Activated CD4-positive, alpha-beta T cell treated with anti-CD3 and anti-CD28 coated beads for 36 hours (primary cell): ENCODE results near the gene RABGAP1L. TPM values are rescaled to one million over a fixed set of nuclear protein-coding genes. Genes with fewer than 3 reads are reported as not detected.
A peak's percentile ranks its signal among the peaks of the same experiment; 100 is the strongest.

Source experiments
- ATAC-seq: fragments of 200-7000 bp; cut with Tn5 transposase; one replicate; pipeline ENCODE4 v1.10.0; 2021; ENCODE audit warnings: mild to moderate bottlenecking, moderate library complexity
- CTCF ChIA-PET: fragments of 350-600 bp; sonication (Branson Sonifier 250); formaldehyde crosslinking; loops from one replicate; lab custom pipeline; 2021; ENCODE audit warnings: antibody characterized with exemption; lab: Charles Lee
- POLR2A ChIA-PET: fragments of 350-600 bp; sonication (Branson Sonifier 250); formaldehyde crosslinking; loops from one replicate; lab custom pipeline; 2021; ENCODE audit warnings: antibody characterized with exemption, inconsistent platforms; lab: Charles Lee
- DNase-seq: peaks from one replicate; pipeline ENCODE4 v3.0.0-alpha.2; 2020
- H3K27ac Mint-ChIP-seq: one replicate; pipeline ENCODE4 v1.8.0; 2021; ENCODE audit warnings: mixed read lengths
- H3K27me3 Mint-ChIP-seq: one replicate; pipeline ENCODE4 v1.8.0; 2021; ENCODE audit warnings: mixed read lengths
- H3K36me3 Mint-ChIP-seq: one replicate; pipeline ENCODE4 v1.8.0; 2021; ENCODE audit warnings: low read depth, mixed read lengths
- H3K4me1 Mint-ChIP-seq: one replicate; pipeline ENCODE4 v1.8.0; 2021; ENCODE audit warnings: mixed read lengths
- H3K4me3 Mint-ChIP-seq: one replicate; pipeline ENCODE4 v1.8.0; 2021; ENCODE audit warnings: mild to moderate bottlenecking, moderate library complexity, mixed read lengths
- H3K9me3 Mint-ChIP-seq: one replicate; pipeline ENCODE4 v1.8.0; 2021; ENCODE audit warnings: low read depth, mixed read lengths
- intact Hi-C, 2 experiments: fragments of 100-400 bp; cut with DNase I in 1 of 2; cut with micrococcal nuclease in 1 of 2; formaldehyde crosslinking; loops; one replicate each; pipeline versions ENCODE4 v1.14.2 to v1.15.1; 2022 to 2024; cut with DNase I, micrococcal nuclease
- total RNA-seq, 2 experiments: library from RNA; stranded (reverse); gene quantifications; one replicate each; pipeline ENCODE4 v1.2.3, GENCODE V29; 2021

The RABGAP1L gene
- total RNA-seq, 2 experiments from 2014 or later, result 22.6 to 29.9 TPM

GRCh38 chr1:174998569-174999215 lies 839.4 kb downstream of the RABGAP1L start:
- H3K4me1 Mint-ChIP-seq, result peaks cover 37% of the 10 kb centered on the region
- ChIA-PET CTCF (interaction anchor here (0.6 to 2.8 kb wide), 11 partner anchors 9 to 736 kb away, joined by 3 to 24 read pairs (median 4); partner anchors contain the start of gene MRPS14), POLR2A (interaction anchor here (1.1 to 3.6 kb wide), 11 partner anchors 15 to 1130 kb away, joined by 3 to 65 read pairs (median 4); partner anchors contain the start of genes MRPS14 and ZBTB37)
- DNase-seq (peak; percentile 46), ATAC-seq (no peak)
- intact Hi-C loops, result loop anchor here (1.0 to 5.0 kb wide), 12 partner anchors 8 to 1522 kb away; partner anchors contain the start of genes MRPS14 (in 2 of the 2), KIAA0040 (in 1 of the 2), PRDX6 (in 1 of the 2) and RC3H1 (in 1 of the 2)
- H3K36me3 Mint-ChIP-seq, result peaks cover 43% of the 10 kb centered on the region
- H3K4me3 Mint-ChIP-seq, result no peak overlapping the region
- no peak overlapping the region for H3K27ac Mint-ChIP-seq
- H3K27me3 Mint-ChIP-seq, result no peaks in the 10 kb centered on the region
- H3K9me3 Mint-ChIP-seq, result no peaks in the 10 kb centered on the region

- peak overlapping the region; percentile 94 for H3K27ac Mint-ChIP-seq
- ATAC-seq (peak; percentile 85), DNase-seq (peak; percentile 99)
- H3K9me3 Mint-ChIP-seq, result no peaks in the 10 kb centered on the region
- peaks cover 41% of the 10 kb centered on the region for H3K4me1 Mint-ChIP-seq
- H3K36me3 Mint-ChIP-seq, result peaks cover 49% of the 10 kb centered on the region
- intact Hi-C loops, result loop anchor here (1.0 to 5.0 kb wide), 11 partner anchors 9 to 1523 kb away; partner anchors contain the start of genes MRPS14 (in 2 of the 2), KIAA0040 (in 1 of the 2), PRDX6 (in 1 of the 2) and RC3H1 (in 1 of the 2)
- no peaks in the 10 kb centered on the region for H3K27me3 Mint-ChIP-seq
- H3K4me3 Mint-ChIP-seq, result no peak overlapping the region
- ChIA-PET CTCF (interaction anchor here (0.6 to 2.8 kb wide), 14 partner anchors 10 to 737 kb away, joined by 3 to 24 read pairs (median 4); partner anchors contain the start of gene MRPS14), POLR2A (interaction anchor here (0.5 to 3.6 kb wide), 13 partner anchors 16 to 1131 kb away, joined by 3 to 65 read pairs (median 3); partner anchors contain the start of genes MRPS14 and ZBTB37)
Observed at GRCh38 chr1:174999216-174999935, 840.1 kb downstream of the RABGAP1L start.

- Mint-ChIP-seq H3K4me3 (no peak within 1 kb of the TSS), H3K4me1 (peaks cover 46% of the 10 kb centered on the region), H3K27me3 (no peaks in the 10 kb centered on the region), H3K27ac (peak within 1 kb of the TSS; percentile 94), H3K9me3 (no peaks in the 10 kb centered on the region), H3K36me3 (peaks cover 54% of the 10 kb centered on the region)
- DNase-seq (peak; percentile 55), ATAC-seq (peak; percentile 2)
- CTCF ChIA-PET, result interaction anchor here (0.6 to 2.8 kb wide), 9 partner anchors 15 to 200 kb away, joined by 3 to 24 read pairs (median 4); partner anchors contain the start of gene MRPS14
- intact Hi-C loops, result loop anchor here (1.0 to 5.0 kb wide), 13 partner anchors 10 to 1523 kb away; partner anchors contain the start of genes MRPS14 (in 2 of the 2), CENPL (in 1 of the 2), DARS2 (in 1 of the 2) and KIAA0040 (in 1 of the 2)
- POLR2A ChIA-PET, result interaction anchor here (1.0 to 3.6 kb wide), 10 partner anchors 17 to 1132 kb away, joined by 3 to 65 read pairs (median 4); partner anchors contain the start of genes MRPS14 and ZBTB37
Observed at GRCh38 chr1:174999936-175000696, 840.8 kb downstream of the RABGAP1L start, which contains the start of gene CACYBP. Gene CACYBP (plus strand): TSS chr1:174999947. CDS start chr1:175000181, 234 bp downstream.

GRCh38 chr1:175000697-175001187 lies 841.4 kb downstream of the RABGAP1L start:
- Mint-ChIP-seq H3K4me3 (no peak overlapping the region), H3K9me3 (no peaks in the 10 kb centered on the region), H3K4me1 (peaks cover 52% of the 10 kb centered on the region), H3K27me3 (no peaks in the 10 kb centered on the region), H3K27ac (peak overlapping the region; percentile 94), H3K36me3 (peaks cover 58% of the 10 kb centered on the region)
- ChIA-PET POLR2A (interaction anchor here (0.6 to 3.6 kb wide), 5 partner anchors 20 to 88 kb away, joined by 3 to 65 read pairs (median 3); partner anchors contain the start of gene MRPS14), CTCF (interaction anchor here (1.0 to 2.8 kb wide), 6 partner anchors 22 to 124 kb away, joined by 3 to 24 read pairs (median 4); partner anchors contain the start of gene MRPS14)
- ATAC-seq, result no peak
- intact Hi-C loops, result loop anchor here (1.0 to 5.0 kb wide), 2 partner anchors 842 to 1178 kb away; partner anchors contain the start of genes CENPL (in 1 of the 2) and DARS2 (in 1 of the 2)
- peak; percentile 14 for DNase-seq

- ChIA-PET CTCF (no interaction called here), POLR2A (interaction anchor here (0.7 to 3.2 kb wide), 4 partner anchors 20 to 1000 kb away, joined by 3 to 17 read pairs (median 4); partner anchors contain the start of gene MRPS14)
- ATAC-seq (no peak), DNase-seq (no peak)
- Mint-ChIP-seq H3K4me3 (peak overlapping the region; percentile 58), H3K36me3 (peaks cover 59% of the 10 kb centered on the region), H3K9me3 (no peaks in the 10 kb centered on the region), H3K4me1 (peaks cover 54% of the 10 kb centered on the region), H3K27ac (peak overlapping the region; percentile 91), H3K27me3 (no peaks in the 10 kb centered on the region)
- intact Hi-C loops, result loop anchor here in 1 of 2 experiments (5.0 kb wide), 1 partner anchor 1181 kb away; the partner anchor contains the start of genes CENPL and DARS2
Observed at GRCh38 chr1:175002910-175003517, 843.7 kb downstream of the RABGAP1L start.

- peak overlapping the region; percentile 58 for H3K4me3 Mint-ChIP-seq
- H3K36me3 Mint-ChIP-seq, result peaks cover 64% of the 10 kb centered on the region
Observed at GRCh38 chr1:175003521-175003920, 844.2 kb downstream of the RABGAP1L start.

GRCh38 chr1:175005085-175005783 lies 845.9 kb downstream of the RABGAP1L start:
- no peaks in the 10 kb centered on the region for H3K27me3 Mint-ChIP-seq
- peak overlapping the region; percentile 4 for H3K4me3 Mint-ChIP-seq
- peaks cover 73% of the 10 kb centered on the region for H3K36me3 Mint-ChIP-seq
- ATAC-seq (peak; percentile 49), DNase-seq (peak; percentile 44)
- intact Hi-C loops, result loop anchor here in 1 of 2 experiments (1.0 kb wide), 1 partner anchor 13 kb away; no protein-coding TSS in a partner anchor
- peaks cover 57% of the 10 kb centered on the region for H3K4me1 Mint-ChIP-seq
- H3K9me3 Mint-ChIP-seq, result no peaks in the 10 kb centered on the region
- ChIA-PET POLR2A (interaction anchor here (0.6 to 3.2 kb wide), 3 partner anchors 9 to 839 kb away, joined by 3 to 17 read pairs (median 4); partner anchors contain the start of gene MRPS14), CTCF (interaction anchor here (0.6 to 1.1 kb wide), 5 partner anchors 9 to 220 kb away, joined by 3 to 4 read pairs (median 3); no protein-coding TSS in a partner anchor)
- H3K27ac Mint-ChIP-seq, result peak overlapping the region; percentile 88

More at GRCh38 chr1:175003521-175003920, 844.2 kb downstream of the RABGAP1L start:
- H3K27ac Mint-ChIP-seq, result peak overlapping the region; percentile 91
- H3K27me3 Mint-ChIP-seq, result no peaks in the 10 kb centered on the region
- DNase-seq, result no peak
- ChIA-PET POLR2A (interaction anchor here (0.7 to 3.2 kb wide), 4 partner anchors 20 to 1001 kb away, joined by 3 to 17 read pairs (median 4); partner anchors contain the start of gene MRPS14), CTCF (no interaction called here)
- no peaks in the 10 kb centered on the region for H3K9me3 Mint-ChIP-seq
- peaks cover 53% of the 10 kb centered on the region for H3K4me1 Mint-ChIP-seq
- intact Hi-C loops, result loop anchor here in 1 of 2 experiments (5.0 kb wide), 1 partner anchor 1181 kb away; the partner anchor contains the start of genes CENPL and DARS2
- ATAC-seq, result no peak

- H3K36me3 Mint-ChIP-seq, result peaks cover 70% of the 10 kb centered on the region
- peaks cover 26% of the 10 kb centered on the region for H3K4me1 Mint-ChIP-seq
- ATAC-seq (no peak), DNase-seq (no peak)
- POLR2A ChIA-PET, result no interaction called here
- CTCF ChIA-PET, result no interaction called here
- no peak overlapping the region for H3K4me3 Mint-ChIP-seq
- H3K27me3 Mint-ChIP-seq, result no peaks in the 10 kb centered on the region
- intact Hi-C loops, result no loop called here
- H3K27ac Mint-ChIP-seq, result peak overlapping the region; percentile 14
- H3K9me3 Mint-ChIP-seq, result no peaks in the 10 kb centered on the region
Observed at GRCh38 chr1:175009532-175009931, 850.2 kb downstream of the RABGAP1L start.

- H3K9me3 Mint-ChIP-seq, result no peaks in the 10 kb centered on the region
- DNase-seq (no peak), ATAC-seq (no peak)
- intact Hi-C loops, result no loop called here
- H3K4me3 Mint-ChIP-seq, result no peak overlapping the region
- peaks cover 7% of the 10 kb centered on the region for H3K4me1 Mint-ChIP-seq
- ChIA-PET POLR2A (no interaction called here), CTCF (interaction anchor here (1.3 kb wide), 1 partner anchor 8 kb away, joined by 4 read pairs; no protein-coding TSS in a partner anchor)
- H3K36me3 Mint-ChIP-seq, result peaks cover 67% of the 10 kb centered on the region
- H3K27ac Mint-ChIP-seq, result peak overlapping the region; percentile 64
- H3K27me3 Mint-ChIP-seq, result no peaks in the 10 kb centered on the region
Observed at GRCh38 chr1:175013445-175013844, 854.1 kb downstream of the RABGAP1L start.
